Lower leg skin (tissue), 4 donors: ENCODE measurements around the gene NRTN. TPM values are rescaled to one million over a fixed set of nuclear protein-coding genes. Genes with fewer than 3 reads are reported as not detected.

Experiments
- DNase-seq, 2 donors: peaks; one replicate each; pipeline ENCODE4 v3.0.0-alpha.2; 2019; ENCODE audit warnings: low spot score in 2 of 2
- H3K4me3 ChIP-seq: fragments of 200-600 bp; sonication (generic); 2 replicates; pipeline ENCODE4 v1.5.1; 2017; ENCODE audit warnings: mild to moderate bottlenecking, low read depth; ENCODE audit not compliant: poor library complexity, severe bottlenecking
- POLR2A ChIP-seq, 2 donors: fragments of 450-650 bp; IDR thresholded peaks; one replicate each; pipeline ENCODE4 v1.6.1; 2016 to 2017; ENCODE audit warnings: antibody characterized with exemption in 2 of 2, mild to moderate bottlenecking in 1 of 2, moderate library complexity in 1 of 2
- WGBS, 2 donors: methylation state at CpG; one replicate each; pipeline ENCODE4 v1.1.5; 2018; 5-methylcytosine and 5-hydroxymethylcytosine counted together
- intact Hi-C: fragments of 100-400 bp; cut with DNase I; formaldehyde crosslinking; loops from one replicate; pipeline ENCODE4 v1.15.0; 2023; ENCODE audit warnings: low total_unique reads
- total RNA-seq, 4 donors: library from RNA; depleted of rRNA; stranded (reverse); fragments of >200 nt; gene quantifications; one replicate each; pipeline ENCODE4 v1.1.0, GENCODE V29; 2016
- TF ChIP-seq, protein P1 (sequence below), 3 donors: fragments of 450-650 bp; IDR thresholded peaks; one replicate each; pipeline ENCODE4 v1.5.1; 2016; ENCODE audit warnings: antibody characterized with exemption in 3 of 3, mild to moderate bottlenecking in 3 of 3, moderate library complexity in 2 of 3

Gene NRTN
- total RNA-seq, 4 donors from 2014 or later = 6.5 to 7.9 (median 7.2) TPM

DNA sequence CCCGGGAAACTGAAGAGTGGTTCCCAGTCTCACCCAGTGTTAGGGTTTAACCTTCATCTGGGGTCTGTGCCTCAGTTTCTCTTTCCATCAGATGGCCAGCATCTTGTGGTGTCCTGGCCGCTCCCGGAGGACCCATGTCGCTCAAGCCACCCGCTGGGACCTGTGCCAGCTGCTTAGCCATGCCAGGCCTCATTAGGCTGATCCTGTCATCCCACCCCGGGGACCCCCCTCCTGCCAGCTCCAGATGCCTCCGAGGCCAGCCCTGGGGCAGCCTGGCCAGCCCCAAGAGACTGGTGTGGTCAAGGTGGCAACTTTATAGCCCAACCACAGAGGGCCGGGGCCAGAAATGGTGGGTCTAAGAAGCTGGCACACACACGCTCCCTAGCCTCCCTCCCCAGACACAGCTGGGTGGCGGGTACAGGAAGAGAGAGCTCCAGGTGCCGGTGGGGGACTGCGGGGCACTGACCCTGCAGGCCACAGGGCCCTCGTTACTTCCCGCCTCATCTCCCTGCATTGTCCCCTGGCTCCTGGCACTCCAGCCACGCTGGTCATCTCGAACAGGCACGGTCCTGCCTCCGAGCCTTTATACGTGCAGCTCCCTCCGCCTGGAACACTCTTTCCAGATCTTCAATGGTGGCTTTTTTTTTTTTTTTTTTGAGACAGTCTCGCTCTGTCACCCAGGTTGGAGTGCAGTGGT, 3.4 kb downstream of the NRTN start:
- intact Hi-C loops = loop anchor here (10.0 kb wide), 1 partner anchor 217 kb away; no protein-coding TSS in a partner anchor
- no peak overlapping the region for H3K4me3 ChIP-seq
- peak in 1 of 2 donors; percentile 85 for DNase-seq
- 83 to 88% methylated on average over 20 to 21 of the region's 21 CpGs for WGBS, 2 donors
- TF ChIP-seq, protein P1, sequence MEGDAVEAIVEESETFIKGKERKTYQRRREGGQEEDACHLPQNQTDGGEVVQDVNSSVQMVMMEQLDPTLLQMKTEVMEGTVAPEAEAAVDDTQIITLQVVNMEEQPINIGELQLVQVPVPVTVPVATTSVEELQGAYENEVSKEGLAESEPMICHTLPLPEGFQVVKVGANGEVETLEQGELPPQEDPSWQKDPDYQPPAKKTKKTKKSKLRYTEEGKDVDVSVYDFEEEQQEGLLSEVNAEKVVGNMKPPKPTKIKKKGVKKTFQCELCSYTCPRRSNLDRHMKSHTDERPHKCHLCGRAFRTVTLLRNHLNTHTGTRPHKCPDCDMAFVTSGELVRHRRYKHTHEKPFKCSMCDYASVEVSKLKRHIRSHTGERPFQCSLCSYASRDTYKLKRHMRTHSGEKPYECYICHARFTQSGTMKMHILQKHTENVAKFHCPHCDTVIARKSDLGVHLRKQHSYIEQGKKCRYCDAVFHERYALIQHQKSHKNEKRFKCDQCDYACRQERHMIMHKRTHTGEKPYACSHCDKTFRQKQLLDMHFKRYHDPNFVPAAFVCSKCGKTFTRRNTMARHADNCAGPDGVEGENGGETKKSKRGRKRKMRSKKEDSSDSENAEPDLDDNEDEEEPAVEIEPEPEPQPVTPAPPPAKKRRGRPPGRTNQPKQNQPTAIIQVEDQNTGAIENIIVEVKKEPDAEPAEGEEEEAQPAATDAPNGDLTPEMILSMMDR (IDR thresholded peaks at IDR 0.05) = no peak
- no peak for TF ChIP-seq POLR2A (IDR thresholded peaks at IDR 0.05)

- DNase-seq = no peak
- no peak overlapping the region for H3K4me3 ChIP-seq
- TF ChIP-seq POLR2A (IDR thresholded peaks at IDR 0.05) = no peak
- TF ChIP-seq, protein P1 (IDR thresholded peaks at IDR 0.05) = no peak
- WGBS, 2 donors = 83 to 86% methylated on average over 9 of the region's 9 CpGs
- intact Hi-C loops = loop anchor here (10.0 kb wide), 1 partner anchor 216 kb away; no protein-coding TSS in a partner anchor
Measured at GRCh38 chr19:5809053-5809452, 4.2 kb downstream of the NRTN start.

GRCh38 chr19:5809469-5809868, 4.6 kb downstream of the NRTN start:
- TF ChIP-seq, protein P1 (IDR thresholded peaks at IDR 0.05) = no peak
- TF ChIP-seq POLR2A (IDR thresholded peaks at IDR 0.05) = no peak
- intact Hi-C loops = loop anchor here (10.0 kb wide), 1 partner anchor 215 kb away; no protein-coding TSS in a partner anchor
- no peak for DNase-seq
- WGBS, 2 donors = 64% methylated on average over 10 of the region's 10 CpGs
- no peak overlapping the region for H3K4me3 ChIP-seq

- WGBS, 2 donors = 95% methylated on average over 4 of the region's 4 CpGs
- no peak overlapping the region for H3K4me3 ChIP-seq
- intact Hi-C loops = no loop called here
- no peak for DNase-seq
- TF ChIP-seq, protein P1 (IDR thresholded peaks at IDR 0.05) = no peak
- no peak for TF ChIP-seq POLR2A (IDR thresholded peaks at IDR 0.05)
Measured at GRCh38 chr19:5811117-5811516, 6.2 kb downstream of the NRTN start.

GRCh38 chr19:5814123-5814851, 9.4 kb downstream of the NRTN start:
- intact Hi-C loops = no loop called here
- 56% methylated on average over 9 of the region's 9 CpGs for WGBS, 2 donors
- no peak for DNase-seq
- no peak for TF ChIP-seq POLR2A (IDR thresholded peaks at IDR 0.05)
- TF ChIP-seq, protein P1 (IDR thresholded peaks at IDR 0.05) = no peak
- no peak overlapping the region for H3K4me3 ChIP-seq
